GM21825 (cell line): ENCODE results near the gene SGO1.
"Not testable (repeated sequence)": the region's sequence is repeated elsewhere in the genome, so short reads cannot be mapped to it uniquely, and the experiment has no call there.

Experiments used
- ATAC-seq: cut with Tn5 transposase; IDR thresholded peaks from one replicate; pipeline ENCODE4 v1.9.1; 2021; ENCODE audit warnings: mild to moderate bottlenecking, moderate library complexity; ENCODE audit not compliant: unreplicated experiment

The SGO1 gene

GRCh38 chr3:20185679-20186599 lies at the start of gene SGO1:
TSS of gene SGO1 (minus strand) at chr3:20186206. CDS start at chr3:20184027, 2,179 bp downstream.
- ATAC-seq = peak; percentile 92

GRCh38 chr3:20235796-20236195 lies 49.8 kb upstream of the SGO1 start:
- no peak for ATAC-seq

DNA sequence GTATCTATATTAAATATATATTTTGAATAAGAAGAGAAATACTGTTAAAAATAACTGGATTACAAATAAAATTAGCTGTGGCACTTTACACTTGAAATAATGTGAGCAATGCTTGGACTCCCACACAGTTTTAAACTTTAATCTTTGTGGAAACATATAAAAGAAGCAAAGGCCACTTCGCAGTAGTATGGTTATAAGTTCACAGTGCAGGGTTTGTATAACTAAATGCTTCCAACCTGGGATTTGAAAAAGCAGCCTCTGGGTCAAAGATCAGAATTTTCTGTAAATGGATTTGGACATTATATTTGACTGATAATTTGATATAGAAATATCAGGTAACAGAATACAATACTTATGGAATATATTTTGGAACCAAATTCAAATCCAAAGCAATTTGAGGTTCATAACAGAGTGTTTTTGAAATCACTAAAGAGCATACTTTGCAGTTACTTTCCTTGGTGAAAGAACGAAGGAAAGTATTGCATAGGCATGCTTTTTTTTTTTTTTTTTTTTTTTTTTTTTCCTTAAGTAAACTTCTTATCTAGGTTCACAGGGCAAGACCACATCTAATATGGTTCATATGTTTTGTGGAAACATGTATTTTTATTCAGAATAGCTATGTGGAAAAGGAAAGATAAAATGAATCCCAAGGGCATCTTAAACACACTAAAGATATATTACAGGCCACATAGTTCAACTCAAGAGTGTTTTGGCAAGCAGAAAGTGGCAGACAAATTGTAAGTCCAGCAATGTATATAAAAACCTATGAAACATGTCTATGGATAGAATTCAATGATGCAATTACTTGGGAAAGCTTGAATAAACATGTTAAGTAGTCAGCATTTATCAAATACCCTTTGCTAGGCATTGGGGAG lies 47.1 kb upstream of the SGO1 start:
- ATAC-seq = no peak

DNA sequence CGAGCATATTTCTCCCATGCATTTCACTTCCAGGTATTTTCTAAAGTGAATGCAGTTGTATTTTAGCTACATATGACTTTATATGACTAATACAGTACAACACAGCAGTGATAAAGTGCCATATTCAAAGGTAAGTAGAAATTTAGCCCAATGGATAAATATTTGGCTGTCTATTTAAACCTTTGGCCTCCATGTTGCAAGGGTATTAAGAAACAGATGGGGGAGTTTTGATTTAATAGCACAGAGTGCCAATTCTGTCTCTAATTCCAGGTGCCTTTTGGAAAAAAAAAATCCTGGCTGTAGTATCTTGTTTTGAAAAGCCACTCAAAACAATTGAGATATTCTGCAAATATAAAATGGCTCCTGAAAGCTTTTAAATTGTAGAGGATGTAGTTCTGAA lies 44.9 kb upstream of the SGO1 start:
- no peak for ATAC-seq

GRCh38 chr3:20225769-20226168 lies 39.8 kb upstream of the SGO1 start:
- ATAC-seq = no peak

DNA sequence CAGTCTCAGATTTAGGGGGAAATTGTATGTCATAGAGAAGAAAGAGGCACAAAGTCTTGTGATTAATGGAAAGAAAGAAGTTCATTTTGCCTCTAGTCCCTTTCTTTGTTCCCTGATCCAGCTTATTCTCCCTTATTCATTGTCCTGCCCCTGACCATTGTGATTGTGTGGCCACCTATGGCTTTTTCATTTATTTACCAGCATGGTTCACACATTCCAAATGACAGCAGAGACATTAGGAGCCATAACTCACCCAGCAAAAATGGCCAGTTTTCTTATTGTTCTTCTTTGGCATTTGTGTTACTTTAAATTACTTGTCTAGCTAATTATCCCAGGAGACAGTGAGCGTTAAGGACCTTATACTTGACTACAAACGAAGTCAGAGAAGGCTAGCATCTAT lies 36.3 kb upstream of the SGO1 start:
- no peak for ATAC-seq

DNA sequence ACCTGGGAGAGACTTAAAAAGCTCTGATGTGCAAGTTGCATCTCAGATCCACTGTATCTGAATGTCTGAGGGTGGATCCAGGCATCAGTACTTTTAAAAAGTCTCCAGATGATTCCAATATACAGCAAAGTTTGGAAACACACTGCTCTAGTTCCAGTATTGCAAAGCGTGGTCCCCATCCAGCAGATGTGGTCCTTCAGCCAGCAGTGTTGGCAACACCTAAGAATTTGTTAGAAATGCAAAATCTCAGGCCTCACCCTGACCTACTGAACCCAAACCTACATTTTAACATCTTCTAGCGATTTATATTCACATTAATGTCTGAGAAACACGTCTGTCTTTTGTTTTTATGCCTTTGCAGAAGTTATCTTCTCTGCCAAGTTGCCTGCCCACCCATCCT lies 32.2 kb upstream of the SGO1 start:
- ATAC-seq = no peak

GRCh38 chr3:20215636-20216035 lies 29.6 kb upstream of the SGO1 start:
- no peak for ATAC-seq

GRCh38 chr3:20213491-20213890 lies 27.5 kb upstream of the SGO1 start:
- not testable (repeated sequence) for ATAC-seq

DNA sequence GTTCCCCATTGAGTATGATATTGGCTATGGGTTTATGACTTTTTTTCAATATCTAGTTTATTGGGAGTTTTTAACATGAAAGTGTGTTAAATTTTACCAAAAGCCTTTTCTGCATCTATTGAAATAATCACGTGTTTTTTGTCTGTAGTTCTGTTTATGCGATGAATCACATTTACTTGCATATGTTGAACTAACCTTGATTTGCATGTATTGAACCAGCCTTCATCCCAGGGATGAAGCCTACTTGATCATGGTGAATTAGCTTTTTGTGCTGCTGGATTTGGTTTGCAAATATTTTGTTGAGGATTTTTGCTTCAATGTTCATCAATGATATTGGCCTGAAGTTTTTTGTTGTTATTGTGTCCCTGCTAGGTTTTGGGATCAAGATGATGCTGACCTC lies 21.9 kb upstream of the SGO1 start:
- not testable (repeated sequence) for ATAC-seq

DNA sequence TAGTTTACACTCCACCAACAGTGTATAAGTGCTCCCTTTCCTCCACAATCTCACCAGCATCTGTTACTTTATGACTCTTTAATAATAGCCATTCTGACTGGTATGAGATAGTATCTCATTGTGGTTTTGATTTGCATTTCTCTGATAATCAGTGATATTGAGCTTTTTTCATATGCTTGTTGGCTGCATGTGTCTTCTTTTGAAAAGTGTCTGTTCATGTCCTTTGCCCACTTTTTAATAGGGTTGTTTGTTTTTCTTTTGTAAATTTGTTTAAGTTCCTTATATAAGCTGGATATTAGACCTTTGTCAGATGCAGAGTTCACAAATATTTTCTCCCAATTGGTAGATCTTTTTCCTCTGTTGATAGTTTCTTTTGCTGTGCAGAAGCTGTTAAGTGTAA lies 19.9 kb upstream of the SGO1 start:
- ATAC-seq = not testable (repeated sequence)

DNA sequence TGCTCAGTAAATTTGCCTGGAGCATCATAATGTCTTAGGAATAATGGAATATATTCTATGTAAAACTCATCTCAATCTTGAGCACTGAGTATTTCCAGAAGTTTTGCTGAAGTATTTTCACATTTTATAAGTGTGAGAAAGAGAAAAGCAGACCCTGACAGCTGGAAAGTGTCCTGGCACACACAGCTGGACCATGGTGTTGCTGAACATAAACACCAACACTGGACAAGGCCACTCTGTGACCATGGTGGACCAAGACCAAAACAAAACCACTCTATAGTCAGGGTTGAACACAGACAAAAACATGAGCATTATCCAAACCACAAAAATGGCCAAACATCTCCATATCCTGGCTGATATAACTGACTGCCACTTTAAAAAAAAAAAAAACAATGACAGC lies 15.1 kb upstream of the SGO1 start:
- ATAC-seq = no peak

DNA sequence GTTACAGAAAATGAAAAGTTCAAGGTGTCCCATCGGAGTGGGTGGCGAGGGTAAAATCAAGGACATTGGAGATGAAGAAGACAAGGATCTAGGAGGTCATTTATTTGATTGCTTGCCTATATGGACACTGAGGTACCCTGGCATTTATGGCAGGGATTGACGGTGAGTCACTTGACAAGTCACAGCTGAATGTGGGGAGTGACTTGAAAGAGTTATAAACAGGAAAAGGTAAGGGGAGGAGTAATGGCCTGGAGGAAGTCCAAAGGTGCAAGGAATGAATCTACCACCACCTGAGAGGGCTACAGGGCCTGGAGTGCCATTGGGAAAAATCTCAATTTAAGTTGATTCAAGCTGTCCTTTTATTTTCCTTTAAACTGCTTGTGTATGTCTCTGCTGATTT lies 11.8 kb upstream of the SGO1 start:
- ATAC-seq = no peak

DNA sequence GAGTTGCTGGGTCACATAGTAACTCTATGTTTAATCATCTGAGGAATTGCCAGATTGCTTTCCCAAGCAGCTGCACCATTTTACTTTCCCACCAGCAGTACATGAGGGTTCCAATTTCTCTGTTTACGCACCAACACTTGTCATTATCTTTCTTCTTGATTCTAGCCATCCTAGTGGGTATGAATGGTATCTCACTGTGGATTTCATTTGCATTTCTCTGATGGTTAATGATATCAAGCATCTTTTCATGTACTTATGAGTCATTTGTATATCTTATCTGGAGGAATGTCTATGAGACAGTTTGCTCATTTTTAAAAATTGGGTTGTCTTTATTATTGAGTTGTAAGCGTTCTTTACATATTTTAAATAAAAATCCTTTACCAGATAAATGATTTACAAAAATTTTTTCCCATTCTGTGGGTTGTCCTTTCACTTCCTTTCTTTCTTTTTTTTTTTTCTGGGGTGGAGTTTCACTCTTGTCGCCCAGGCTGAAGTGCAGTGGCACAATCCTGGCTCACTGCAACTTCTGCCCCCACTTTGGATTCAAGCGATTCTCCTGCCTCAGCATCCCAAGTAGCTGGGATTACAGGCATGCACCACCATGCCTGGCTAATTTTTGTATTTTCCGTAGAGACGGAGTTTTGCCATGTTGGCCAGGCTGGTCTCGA lies 8.9 kb upstream of the SGO1 start:
- no peak for ATAC-seq

DNA sequence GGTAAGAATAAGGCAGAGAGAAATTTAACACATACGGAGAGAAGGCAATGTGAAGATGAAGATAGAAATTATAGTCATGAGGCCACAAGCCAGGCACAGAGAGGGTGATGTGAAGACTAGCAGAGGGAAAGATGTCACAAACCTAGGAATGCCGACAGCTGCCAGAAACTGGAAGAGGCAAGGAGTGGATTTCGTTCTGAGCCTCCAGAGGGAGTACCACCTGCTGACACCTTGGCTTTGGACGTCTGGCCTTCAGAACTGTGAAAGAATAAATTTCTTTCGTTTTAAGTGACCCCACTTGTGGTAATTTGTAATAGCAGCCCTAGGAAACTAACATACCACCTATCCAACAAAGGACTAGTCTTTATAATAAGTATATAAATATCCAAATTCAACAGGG lies 5.0 kb upstream of the SGO1 start:
- ATAC-seq = no peak

- peak; percentile 4 for ATAC-seq
These were observed 596 bp upstream of the SGO1 start for GRCh38 chr3:20186600-20187004.

- ATAC-seq = peak; percentile 12
These were observed 701 bp downstream of the SGO1 start for GRCh38 chr3:20185331-20185678.

- ATAC-seq = no peak
These were observed 3.8 kb downstream of the SGO1 start for GRCh38 chr3:20182206-20182605.

DNA sequence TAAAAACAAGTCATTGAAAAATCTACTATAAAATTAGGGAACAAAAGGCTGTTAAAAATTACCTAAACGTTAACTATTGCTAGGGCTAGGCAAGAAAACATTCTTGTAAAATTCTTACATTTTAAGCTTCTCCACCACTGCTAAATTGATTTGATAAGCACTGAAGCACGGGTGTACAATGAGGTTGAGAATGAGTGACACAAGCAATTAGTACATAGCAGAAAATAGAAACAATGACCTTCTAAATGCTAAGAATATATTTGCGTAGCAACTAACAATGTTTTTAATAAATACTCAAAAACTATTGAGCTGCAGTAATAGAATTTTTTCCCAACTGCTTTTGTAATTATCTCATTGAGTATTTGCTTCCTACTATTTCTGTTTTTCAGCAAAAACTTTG lies 4.7 kb downstream of the SGO1 start:
- ATAC-seq = no peak

DNA sequence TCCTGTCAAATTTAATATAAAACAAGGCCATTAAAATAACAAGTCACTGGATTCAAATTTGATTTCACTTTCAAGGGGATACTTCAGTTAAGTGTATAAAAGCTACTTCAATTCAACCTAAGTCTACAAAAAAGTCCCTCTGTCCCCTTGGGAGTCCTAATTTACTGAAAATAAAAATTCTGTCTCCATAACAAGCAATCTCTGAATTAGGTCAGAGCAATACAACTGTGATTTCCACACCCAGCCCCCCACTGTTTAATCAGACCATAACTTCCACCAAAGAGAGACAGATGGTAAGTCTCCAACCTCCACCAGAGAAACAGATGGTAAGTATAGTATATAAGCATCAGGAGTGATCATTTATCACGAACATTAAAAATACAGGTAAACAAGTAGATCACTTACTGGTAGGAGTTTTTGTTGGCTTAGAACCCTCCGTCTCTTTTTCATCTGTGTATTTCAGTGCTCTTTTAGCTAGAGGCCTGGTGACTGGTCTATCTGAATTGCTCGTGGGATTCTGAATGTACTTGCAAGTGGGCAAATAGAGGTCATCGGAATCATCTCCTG lies 12.1 kb downstream of the SGO1 start:
- ATAC-seq = no peak

DNA sequence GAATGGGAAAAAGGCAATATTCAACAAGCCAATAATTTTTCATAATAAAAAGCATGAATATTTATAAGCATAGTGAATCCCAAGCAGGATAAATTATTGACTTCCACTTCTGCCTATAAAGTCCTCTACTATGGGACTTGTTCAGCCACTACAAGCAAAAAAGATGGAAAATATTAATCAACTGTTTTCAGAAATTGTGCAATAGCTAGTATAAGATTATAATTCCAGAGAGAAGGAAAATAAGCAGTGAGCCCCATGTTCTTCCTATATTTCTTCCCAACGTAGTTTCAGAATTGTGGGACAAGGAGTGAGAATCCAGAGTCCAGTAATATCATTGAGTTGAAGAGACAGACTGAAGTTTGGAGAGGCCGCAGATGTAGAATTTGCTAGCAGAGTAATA lies 24.3 kb downstream of the SGO1 start:
- no peak for ATAC-seq
